Karpas-422 (cell line): Measurements from ENCODE around the gene CTIF. TPM values are rescaled to one million over a fixed set of nuclear protein-coding genes. Genes with fewer than 3 reads are reported as not detected.

Source experiments
- DNase-seq: peaks from one replicate; pipeline ENCODE4 v3.0.0-alpha.2; 2015
- H2AFZ ChIP-seq: fragments of 200-600 bp; sonication (generic); 2 replicates; pipeline ENCODE4 v1.6.1; 2014; ENCODE audit warnings: antibody characterized with exemption, low read length, mixed read lengths
- H3K27ac ChIP-seq: fragments of 200-600 bp; sonication (generic); 2 replicates; pipeline ENCODE4 v1.5.1; 2014; ENCODE audit warnings: mild to moderate bottlenecking, low read length, moderate library complexity
- H3K27me3 ChIP-seq: fragments of 200-600 bp; sonication (generic); 2 replicates; pipeline ENCODE4 v1.6.1; 2014; ENCODE audit warnings: low read length, mixed read lengths
- H3K36me3 ChIP-seq: fragments of 200-600 bp; sonication (generic); 2 replicates; pipeline ENCODE4 v1.6.1; 2014; ENCODE audit warnings: low read length, mixed read lengths; ENCODE audit not compliant: insufficient read depth
- H3K4me1 ChIP-seq: fragments of 200-600 bp; sonication (generic); 2 replicates; pipeline ENCODE4 v1.6.1; 2014; ENCODE audit warnings: mild to moderate bottlenecking, low read length, mixed read lengths
- H3K4me2 ChIP-seq: fragments of 200-600 bp; sonication (generic); 2 replicates; pipeline ENCODE4 v1.6.1; 2014; ENCODE audit warnings: low read length, low read depth, mild to moderate bottlenecking; ENCODE audit not compliant: poor library complexity, severe bottlenecking
- H3K4me3 ChIP-seq: fragments of 200-600 bp; sonication (generic); 2 replicates; pipeline ENCODE4 v1.5.1; 2014; ENCODE audit warnings: mild to moderate bottlenecking, antibody characterized with exemption, low read length, mixed read lengths
- H3K79me2 ChIP-seq: fragments of 200-600 bp; sonication (generic); 2 replicates; pipeline ENCODE4 v1.6.1; 2014; ENCODE audit warnings: mild to moderate bottlenecking, low read length, mixed read lengths
- H3K9ac ChIP-seq: fragments of 200-600 bp; sonication (generic); 2 replicates; pipeline ENCODE4 v1.6.0; 2014; ENCODE audit warnings: low read length
- H3K9me2 ChIP-seq: fragments of 200-600 bp; sonication (generic), shearing (Covaris generic); replicated peaks from 2 replicates; pipeline ENCODE4 v1.6.0; 2014; ENCODE audit warnings: mild to moderate bottlenecking, low read length, moderate library complexity; ENCODE audit not compliant: insufficient read depth
- H3K9me3 ChIP-seq: fragments of 300-700, 200-600 bp; sonication (generic); 2 replicates; pipeline ENCODE4 v1.6.1; 2014; ENCODE audit warnings: low read length, mixed read lengths
- H4K20me1 ChIP-seq: fragments of 200-600 bp; sonication (generic); 2 replicates; pipeline ENCODE4 v1.6.1; 2014; ENCODE audit warnings: mild to moderate bottlenecking, antibody characterized with exemption, low read length, low read depth; ENCODE audit not compliant: insufficient read depth
- total RNA-seq: library from RNA; depleted of rRNA; stranded (reverse); fragments of >200 nt; shearing (Covaris generic); gene quantifications from 2 replicates; pipeline ENCODE4 v1.2.3, GENCODE V29; 2014; ENCODE audit warnings: low replicate concordance

The CTIF gene
- total RNA-seq, 1 experiment from 2014 or later = 0.60 TPM

GRCh38 chr18:48535956-48536355 is 2.9 kb upstream of the CTIF start:
- Histone ChIP-seq H3K27me3 (no peaks in the 10 kb centered on the region), H3K4me2 (no peak overlapping the region), H3K4me1 (peaks cover 9% of the 10 kb centered on the region), H3K79me2 (no peaks in the 10 kb centered on the region), H3K9me3 (no peaks in the 10 kb centered on the region), H3K4me3 (no peak overlapping the region), H3K36me3 (no peaks in the 10 kb centered on the region), H4K20me1 (no peaks in the 10 kb centered on the region), H2AFZ (no peak overlapping the region), H3K9ac (no peak overlapping the region), H3K27ac (no peak overlapping the region), H3K9me2 (no peaks in the 10 kb centered on the region)
- DNase-seq = no peak

- Histone ChIP-seq H3K79me2 (no peaks in the 10 kb centered on the region), H2AFZ (no peak overlapping the region), H3K9ac (no peak overlapping the region), H3K4me1 (peaks cover 9% of the 10 kb centered on the region), H3K36me3 (no peaks in the 10 kb centered on the region), H3K4me2 (no peak overlapping the region), H3K4me3 (no peak overlapping the region), H4K20me1 (no peaks in the 10 kb centered on the region), H3K27ac (no peak overlapping the region), H3K27me3 (no peaks in the 10 kb centered on the region), H3K9me3 (no peaks in the 10 kb centered on the region), H3K9me2 (no peaks in the 10 kb centered on the region)
- DNase-seq = no peak
Measured at GRCh38 chr18:48536516-48536915, 2.3 kb upstream of the CTIF start.

- H3K27ac ChIP-seq = no peak overlapping the region
Measured at GRCh38 chr18:48539406-48540250, 797 bp downstream of the CTIF start.

GRCh38 chr18:48540251-48541025 is 1.6 kb downstream of the CTIF start:
- H3K9me3 ChIP-seq = no peaks in the 10 kb centered on the region
- H3K36me3 ChIP-seq = no peaks in the 10 kb centered on the region
- H4K20me1 ChIP-seq = no peaks in the 10 kb centered on the region
- H3K4me2 ChIP-seq = peak overlapping the region; percentile 80
- H3K79me2 ChIP-seq = no peaks in the 10 kb centered on the region
- no peak overlapping the region for H2AFZ ChIP-seq
- peak overlapping the region; percentile 66; the same call in 1 of the 2 replicates for H3K4me3 ChIP-seq
- H3K27ac ChIP-seq = no peak overlapping the region
- no peak for DNase-seq
- H3K4me1 ChIP-seq = peaks cover 9% of the 10 kb centered on the region
- H3K9ac ChIP-seq = no peak overlapping the region
- H3K27me3 ChIP-seq = no peaks in the 10 kb centered on the region
- H3K9me2 ChIP-seq = no peaks in the 10 kb centered on the region

More at GRCh38 chr18:48539406-48540250, 797 bp downstream of the CTIF start:
- Histone ChIP-seq H3K9me2 (no peaks in the 10 kb centered on the region), H3K4me3 (peak overlapping the region; percentile 66; the same call in 1 of the 2 replicates), H3K4me1 (peaks cover 9% of the 10 kb centered on the region), H4K20me1 (no peaks in the 10 kb centered on the region), H3K27me3 (no peaks in the 10 kb centered on the region), H3K79me2 (no peaks in the 10 kb centered on the region), H3K36me3 (no peaks in the 10 kb centered on the region), H3K4me2 (peak overlapping the region; percentile 80), H2AFZ (no peak overlapping the region; the same call in 1 of the 2 replicates), H3K9me3 (no peaks in the 10 kb centered on the region), H3K9ac (peak overlapping the region; percentile 50)
- peak; percentile 44 for DNase-seq

- no peaks in the 10 kb centered on the region for H3K27me3 ChIP-seq
- H3K9me3 ChIP-seq = no peaks in the 10 kb centered on the region
- peaks cover 9% of the 10 kb centered on the region for H3K4me1 ChIP-seq
- H3K79me2 ChIP-seq = no peaks in the 10 kb centered on the region
- no peaks in the 10 kb centered on the region for H3K9me2 ChIP-seq
- H3K36me3 ChIP-seq = no peaks in the 10 kb centered on the region
- no peak overlapping the region for H3K9ac ChIP-seq
- H2AFZ ChIP-seq = no peak overlapping the region
- no peak overlapping the region for H3K27ac ChIP-seq
- no peak for DNase-seq
- H3K4me2 ChIP-seq = no peak overlapping the region
- H4K20me1 ChIP-seq = no peaks in the 10 kb centered on the region
- H3K4me3 ChIP-seq = no peak overlapping the region
Measured at GRCh38 chr18:48541026-48541746, 2.4 kb downstream of the CTIF start.

- no peak overlapping the region for H3K27ac ChIP-seq
- H3K79me2 ChIP-seq = no peaks in the 10 kb centered on the region
- no peaks in the 10 kb centered on the region for H3K27me3 ChIP-seq
- no peak overlapping the region for H3K9ac ChIP-seq
- H2AFZ ChIP-seq = no peak overlapping the region
- no peaks in the 10 kb centered on the region for H4K20me1 ChIP-seq
- no peaks in the 10 kb centered on the region for H3K9me2 ChIP-seq
- H3K36me3 ChIP-seq = no peaks in the 10 kb centered on the region
- H3K9me3 ChIP-seq = no peaks in the 10 kb centered on the region
- no peak for DNase-seq
- H3K4me1 ChIP-seq = peaks cover 9% of the 10 kb centered on the region
- no peak overlapping the region for H3K4me3 ChIP-seq
- H3K4me2 ChIP-seq = no peak overlapping the region
Measured at GRCh38 chr18:48541747-48542400, 3.0 kb downstream of the CTIF start.

- Histone ChIP-seq H3K4me2 (no peak overlapping the region), H3K79me2 (no peaks in the 10 kb centered on the region), H3K9ac (no peak overlapping the region)
Measured at GRCh38 chr18:48542513-48543181, 3.8 kb downstream of the CTIF start.

More at GRCh38 chr18:48542513-48543181, 3.8 kb downstream of the CTIF start:
- Histone ChIP-seq H3K9me3 (no peaks in the 10 kb centered on the region), H3K36me3 (no peaks in the 10 kb centered on the region), H3K27ac (no peak overlapping the region), H4K20me1 (no peaks in the 10 kb centered on the region), H3K9me2 (no peaks in the 10 kb centered on the region), H3K4me1 (peaks cover 9% of the 10 kb centered on the region), H3K27me3 (no peaks in the 10 kb centered on the region), H2AFZ (no peak overlapping the region), H3K4me3 (no peak overlapping the region)
- no peak for DNase-seq
